Measurements from ENCODE around the gene HDGFL2. TPM values are rescaled to one million over a fixed set of nuclear protein-coding genes. Genes with fewer than 3 reads are reported as not detected.

The HDGFL2 gene
- total and polyA plus RNA-seq, 10 of the 15 experiments (the other 5 are each of a cell fraction or from before 2014, with no cell fraction given), result 0.16 to 56.9 (median 25.3) TPM

- in situ Hi-C loops (cut with MboI), result no loop called here
- Histone ChIP-seq H3K4me3 (no peak overlapping the region), H3K4me1 (ENCODE audit: control insufficient read depth, insufficient read depth, low read length) (no peaks in the 10 kb centered on the region), H3K36me3 (ENCODE audit: control insufficient read depth in 2 of 2, insufficient read depth in 2 of 2, low read length in 1 of 2) (no peaks in the 10 kb centered on the region), H3K9me3 (replicated peaks; ENCODE audit: control insufficient read depth, insufficient read depth, low read length) (no peaks in the 10 kb centered on the region), H3K27ac (ENCODE audit: control insufficient read depth, insufficient read depth) (no peak overlapping the region), H2AFZ (ENCODE audit: control insufficient read depth, low read depth, low read length) (no peak overlapping the region), H3K4me2 (ENCODE audit: control insufficient read depth, insufficient read depth) (no peak overlapping the region), H3K27me3 (replicated peaks in 1 of 2; ENCODE audit: control insufficient read depth in 2 of 2, insufficient read depth in 2 of 2, low read length in 1 of 2) (no peaks in the 10 kb centered on the region), H3K79me2 (ENCODE audit: control insufficient read depth, insufficient read depth, low read length) (no peaks in the 10 kb centered on the region), H3K9ac (ENCODE audit: control insufficient read depth, insufficient read depth, low read length) (no peak overlapping the region), H4K20me1 (ENCODE audit: control insufficient read depth, insufficient read depth) (no peaks in the 10 kb centered on the region)
- FAIRE-seq, result no peak
- DNase-seq (ENCODE audit: low read depth, low spot score), result no peak
- ChIA-PET RAD21 (ENCODE audit: unreplicated experiment) (interaction anchor here (1.3 kb wide), 1 partner anchor 257 kb away, joined by 3 read pairs; no protein-coding TSS in a partner anchor), SMC1A (ENCODE audit: uncharacterized antibody, unreplicated experiment) (no interaction called here), POLR2A (no interaction called here), CTCF (interaction anchor here (0.7 to 4.5 kb wide), 14 partner anchors 8 to 261 kb away, joined by 3 to 44 read pairs (median 4); partner anchors contain the start of genes LRG1 and PLIN5)
- BruUV-seq (replicated peaks), result no TSS peak
- ATAC-seq, result peak; percentile 74
- WGBS (ENCODE audit: insufficient coverage, insufficient replicate concordance, low lambda C conversion rate, missing lambda C conversion rate), result 51% methylated on average over 50 of the region's 53 CpGs
- intact Hi-C loops (cut with micrococcal nuclease; ENCODE audit: unreplicated experiment), result loop anchor here (2.0 kb wide), 1 partner anchor 257 kb away; no protein-coding TSS in a partner anchor
- no peak for TF ChIP-seq SRF (IDR thresholded peaks at IDR 0.05; ENCODE audit: low read depth in 2 of 2, low read length in 2 of 2)
- no peak for TF ChIP-seq CUX1 (IDR thresholded peaks at IDR 0.05; ENCODE audit: insufficient replicate concordance, low read depth, low read length)
- TF ChIP-seq HDGF (IDR thresholded peaks at IDR 0.05), result no peak
- no peak for TF ChIP-seq JUND (IDR thresholded peaks at IDR 0.05; ENCODE audit: low read depth, low read length)
- peak; percentile 20; the same call in 1 of the 2 replicates for TF ChIP-seq RAD21 (IDR thresholded peaks at IDR 0.05; ENCODE audit: insufficient read depth, low read depth, low read length)
- TF ChIP-seq ASH2L (IDR thresholded peaks at IDR 0.05; ENCODE audit: borderline replicate concordance, low read depth), result no peak
- no peak for TF ChIP-seq SIN3A (IDR thresholded peaks at IDR 0.05; ENCODE audit: low read depth, low read length)
- peak; percentile 17; the same call in 1 of the 2 replicates for TF ChIP-seq SMC3 (IDR thresholded peaks at IDR 0.05; ENCODE audit: borderline replicate concordance, low read length)
- TF ChIP-seq CTCF (IDR thresholded peaks at IDR 0.05 in 2 of 3, conservative IDR thresholded peaks at IDR 0.05 in 1 of 3; ENCODE audit: control insufficient read depth in 2 of 3, extremely low read depth in 1 of 3, insufficient read depth in 1 of 3, low read depth in 3 of 3, low read length in 3 of 3), result peak; percentile 62 to 81 (median 68)
- TF ChIP-seq USF1 (IDR thresholded peaks at IDR 0.05; ENCODE audit: borderline replicate concordance, extremely low read length, insufficient read depth, low read depth, low read length), result no peak
- no peak for TF ChIP-seq SPI1 (IDR thresholded peaks at IDR 0.05; ENCODE audit: borderline replicate concordance, insufficient read depth, low read depth, low read length)
- no peak for TF ChIP-seq EED (IDR thresholded peaks at IDR 0.05; ENCODE audit: low read depth)
- TF ChIP-seq RB1 (IDR thresholded peaks at IDR 0.05; ENCODE audit: borderline replicate concordance), result no peak
- TF ChIP-seq TBL1XR1 (IDR thresholded peaks at IDR 0.05; ENCODE audit: low read depth, low read length), result no peak
- peak; percentile 47; the same call in 1 of the 2 replicates for TF ChIP-seq NR2F1 (conservative IDR thresholded peaks at IDR 0.05)
Observed at GRCh38 chr19:4523306-4524110, 51.4 kb downstream of the HDGFL2 start.

All from GM12878 (cell line).